GM19467 (cell line): ENCODE measurements around the gene CELF4.

ENCODE experiments used
- ATAC-seq: cut with Tn5 transposase; IDR thresholded peaks from one replicate; pipeline ENCODE4 v1.9.1; 2021; ENCODE audit warnings: mild to moderate bottlenecking, moderate library complexity; ENCODE audit not compliant: unreplicated experiment

Gene CELF4

GRCh38 chr18:37266290-37266689 is 299.3 kb downstream of the CELF4 start:
- no peak for ATAC-seq

DNA sequence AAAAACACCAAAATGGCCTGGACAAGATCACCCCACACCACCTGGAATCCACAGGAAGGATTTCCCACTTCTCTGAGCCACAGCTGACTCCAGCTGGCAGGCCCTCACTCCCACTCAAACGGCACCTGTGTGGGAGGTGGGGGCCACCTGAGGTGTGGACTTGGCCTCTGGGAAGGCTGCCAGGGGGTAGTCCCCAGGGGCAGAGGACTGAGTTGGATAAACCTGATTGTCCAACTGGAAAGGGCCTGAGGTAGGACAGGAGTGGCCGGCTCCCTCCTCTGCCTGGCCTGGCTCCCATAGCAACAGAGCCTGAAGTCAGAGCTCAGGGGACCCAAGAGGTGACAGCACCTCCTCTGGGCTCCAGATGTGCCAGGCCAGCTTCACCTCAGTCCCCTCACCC is 300.2 kb downstream of the CELF4 start:
- no peak for ATAC-seq

GRCh38 chr18:37264956-37265355 is 300.6 kb downstream of the CELF4 start:
- no peak for ATAC-seq

- no peak for ATAC-seq
Observed at GRCh38 chr18:37261988-37262387, 303.6 kb downstream of the CELF4 start.

GRCh38 chr18:37261246-37261840 is 304.3 kb downstream of the CELF4 start:
- ATAC-seq = no peak

- no peak for ATAC-seq
Observed at GRCh38 chr18:37260367-37261093, 305.1 kb downstream of the CELF4 start.

- ATAC-seq = no peak
Observed at GRCh38 chr18:37259711-37260110, 305.9 kb downstream of the CELF4 start.

- no peak for ATAC-seq
Observed at GRCh38 chr18:37258819-37259218, 306.8 kb downstream of the CELF4 start.

- ATAC-seq = no peak
Observed at GRCh38 chr18:37258131-37258530, 307.5 kb downstream of the CELF4 start.

- no peak for ATAC-seq
Observed at GRCh38 chr18:37254973-37255372, 310.6 kb downstream of the CELF4 start.

DNA sequence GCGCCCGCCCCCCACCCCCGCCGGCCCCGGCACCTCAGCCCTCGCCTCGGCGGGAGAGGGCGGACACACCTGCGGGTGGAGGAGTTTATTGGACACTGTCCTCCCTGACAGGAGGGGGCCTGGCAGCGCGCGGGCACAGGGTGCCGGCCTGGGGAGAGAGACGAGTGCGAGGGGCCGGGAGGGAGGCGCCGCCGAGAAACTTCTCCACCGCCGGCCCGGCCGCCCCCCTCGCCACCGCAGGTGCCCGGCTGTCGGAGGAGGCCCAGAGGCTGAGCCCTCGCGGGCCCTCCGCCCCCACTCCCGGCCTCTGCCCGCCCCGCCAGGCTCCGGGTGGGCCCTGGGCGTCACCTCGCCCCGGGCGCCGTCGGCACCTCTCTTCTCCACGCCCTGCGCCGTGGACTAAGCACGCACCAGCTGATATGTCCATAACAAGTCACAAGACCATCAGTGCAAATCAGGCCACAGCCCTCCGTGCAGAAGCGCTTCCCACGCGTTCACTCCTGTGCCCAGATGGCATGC is 311.3 kb downstream of the CELF4 start:
- ATAC-seq = no peak

- ATAC-seq = no peak
Observed at GRCh38 chr18:37253394-37254235, 312.0 kb downstream of the CELF4 start.

DNA sequence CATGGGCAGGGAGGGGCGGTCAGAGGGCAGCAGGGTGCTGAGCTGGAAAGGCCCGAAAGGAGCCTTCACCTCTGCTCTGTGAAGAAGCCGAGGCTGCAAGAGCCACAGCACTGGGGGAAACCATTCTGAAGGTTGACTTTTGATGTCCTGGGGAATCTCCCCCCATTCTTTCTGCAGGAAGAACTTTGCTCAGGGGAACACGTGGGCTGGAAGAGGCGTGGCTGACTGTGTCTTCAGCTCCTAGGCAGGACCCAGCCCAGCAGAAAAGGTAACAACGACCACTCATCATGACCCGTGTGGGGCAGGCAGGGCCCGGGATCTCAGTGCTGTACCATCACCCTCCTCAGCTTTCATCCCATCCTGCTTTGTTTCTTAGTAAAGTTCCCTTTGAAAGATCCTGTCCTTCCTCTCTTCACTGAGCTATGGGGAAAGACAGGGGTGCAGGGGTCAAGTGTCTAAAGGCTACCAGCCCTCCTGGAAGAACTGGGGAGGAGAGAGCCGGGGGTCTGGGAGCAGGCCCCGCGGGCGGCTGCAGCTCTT is 312.7 kb downstream of the CELF4 start:
- ATAC-seq = no peak

GRCh38 chr18:37252342-37252741 is 313.3 kb downstream of the CELF4 start:
- ATAC-seq = no peak

GRCh38 chr18:37251679-37252078 is 313.9 kb downstream of the CELF4 start:
- ATAC-seq = no peak

GRCh38 chr18:37249895-37250618 is 315.5 kb downstream of the CELF4 start:
- no peak for ATAC-seq

DNA sequence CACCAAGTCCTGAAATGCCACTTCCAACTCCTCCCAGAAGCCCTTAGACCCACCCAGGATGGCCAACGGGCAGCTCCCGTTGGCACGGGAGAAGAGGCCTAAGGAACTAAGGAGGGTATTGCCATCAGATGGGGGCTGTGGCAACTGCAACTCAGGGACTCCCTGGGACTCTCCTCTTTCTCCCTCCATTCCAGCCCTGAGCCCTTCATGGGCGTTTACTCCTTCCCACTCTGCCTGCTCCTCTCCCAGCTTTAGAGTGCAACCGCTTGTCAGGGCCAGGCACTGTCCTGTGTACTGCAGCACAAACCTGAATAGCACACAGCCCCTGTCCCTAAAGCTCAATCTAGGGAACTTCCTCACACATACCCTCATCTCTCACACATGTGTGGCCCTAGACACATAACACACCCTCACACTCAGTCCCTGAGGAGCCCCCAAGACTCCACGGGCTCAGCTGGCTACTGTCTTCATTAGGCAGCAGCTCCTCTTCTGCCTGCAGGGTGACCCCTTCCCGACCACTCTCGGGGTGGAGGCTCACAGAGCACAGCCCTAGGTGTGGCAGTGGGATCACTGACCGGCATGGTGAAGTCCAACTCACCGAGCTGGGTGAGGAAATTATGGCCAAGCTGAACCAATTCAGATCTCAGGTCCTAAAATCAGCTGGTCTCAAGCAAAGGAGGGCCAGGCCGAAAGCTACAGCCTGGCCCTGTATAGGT is 316.3 kb downstream of the CELF4 start:
- no peak for ATAC-seq

DNA sequence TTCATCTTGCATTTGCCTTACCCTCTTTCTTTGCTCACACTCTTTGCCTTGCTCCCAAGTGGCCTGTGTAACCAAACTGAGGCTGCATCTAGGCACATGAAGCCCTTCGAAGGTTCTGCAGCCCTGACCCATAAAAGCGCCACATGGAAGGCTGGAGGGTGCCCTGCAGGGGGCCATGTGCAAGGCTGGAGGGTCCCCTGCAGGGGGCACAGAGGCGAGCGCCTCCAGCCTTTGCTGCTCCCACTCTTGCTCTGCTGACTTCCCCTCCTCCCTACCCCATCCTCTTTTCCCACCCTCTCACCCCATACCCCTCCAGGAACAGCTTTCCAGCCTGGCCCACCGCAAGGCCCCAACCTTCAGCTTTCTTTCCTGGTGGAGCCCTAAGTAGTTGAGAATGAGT is 317.3 kb downstream of the CELF4 start:
- no peak for ATAC-seq

- no peak for ATAC-seq
Observed at GRCh38 chr18:37247497-37248161, 318.0 kb downstream of the CELF4 start.
